GM12878 (cell line): ENCODE results near the gene FGGY. TPM values are rescaled to one million over a fixed set of nuclear protein-coding genes. Genes with fewer than 3 reads are reported as not detected.

Experiments used
- ATAC-seq: fragments of 200-7000 bp; cut with Tn5 transposase; 3 replicates; pipeline ENCODE4 v1.9.1; 2020; ENCODE audit warnings: mild to moderate bottlenecking, moderate library complexity
- BruUV-seq: library from RNA; stranded (reverse); fragments of 400-500 nt; replicated peaks from 2 replicates; lab custom pipeline; 2021; lab: Mats Ljungman, UMichigan
- CTCF ChIA-PET: fragments of 300-600 bp; sonication (Branson Sonifier 250); formaldehyde crosslinking; extraction: SDS; loops from one replicate; lab custom pipeline; 2021; ENCODE audit warnings: inconsistent platforms; lab: Yijun Ruan, JAX
- POLR2A ChIA-PET: fragments of 350-600 bp; formaldehyde crosslinking; extraction: SDS; loops from one replicate; lab custom pipeline; 2021; ENCODE audit warnings: inconsistent platforms; lab: Charles Lee
- RAD21 ChIA-PET: fragments of 300-600 bp; sonication (Branson Sonifier 250); formaldehyde crosslinking; loops from one replicate; lab custom pipeline; 2023; ENCODE audit warnings: antibody characterized with exemption; ENCODE audit not compliant: unreplicated experiment; lab: Charles Lee
- SMC1A ChIA-PET: fragments of 300-600 bp; sonication (Branson Sonifier 250); formaldehyde crosslinking; loops from one replicate; lab custom pipeline; 2023; ENCODE audit not compliant: unreplicated experiment, uncharacterized antibody; lab: Charles Lee
- DNase-seq: peaks from one replicate; pipeline ENCODE4 v3.0.0-alpha.2; 2011; ENCODE audit warnings: low read depth, low spot score
- FAIRE-seq: peaks from 3 replicates; lab custom pipeline; 2011; peaks lifted over from hg19 to GRCh38; lab: Jason Lieb, UNC
- H2AFZ ChIP-seq: 2 replicates; pipeline ENCODE4 v1.6.0; 2011; ENCODE audit warnings: low read depth, low read length, control low read depth; ENCODE audit not compliant: control insufficient read depth
- H3K27ac ChIP-seq: 2 replicates; pipeline ENCODE4 v1.5.1; 2011; ENCODE audit warnings: control low read depth; ENCODE audit not compliant: control insufficient read depth, insufficient read depth
- H3K27me3 ChIP-seq, 2 experiments: replicated peaks in 1 of 2; 2 replicates each; pipeline versions ENCODE4 v1.6.0 to v1.6.1; 2011; ENCODE audit warnings: low read length in 1 of 2; ENCODE audit not compliant: control insufficient read depth in 2 of 2, insufficient read depth in 2 of 2
- H3K36me3 ChIP-seq, 2 experiments: 2 replicates each; pipeline ENCODE4 v1.5.1; 2011; ENCODE audit warnings: low read length in 1 of 2; ENCODE audit not compliant: control insufficient read depth in 2 of 2, insufficient read depth in 2 of 2
- H3K4me1 ChIP-seq: 2 replicates; pipeline ENCODE4 v1.6.1; 2011; ENCODE audit warnings: mild to moderate bottlenecking, low read length, moderate library complexity, mixed read lengths; ENCODE audit not compliant: control insufficient read depth, insufficient read depth
- H3K4me2 ChIP-seq: 2 replicates; pipeline ENCODE4 v1.6.0; 2011; ENCODE audit warnings: control low read depth; ENCODE audit not compliant: control insufficient read depth, insufficient read depth
- H3K4me3 ChIP-seq: fragments of 200-600 bp; sonication (generic); 2 replicates; pipeline ENCODE4 v1.5.1; 2016
- H3K79me2 ChIP-seq: 2 replicates; pipeline ENCODE4 v1.6.0; 2011; ENCODE audit warnings: low read length; ENCODE audit not compliant: control insufficient read depth, insufficient read depth
- H3K9ac ChIP-seq: 2 replicates; pipeline ENCODE4 v1.8.0; 2011; ENCODE audit warnings: low read length, control low read depth, mixed read lengths; ENCODE audit not compliant: control insufficient read depth, insufficient read depth
- H3K9me3 ChIP-seq: replicated peaks from 3 replicates; pipeline ENCODE4 v1.5.1; 2011; ENCODE audit warnings: mild to moderate bottlenecking, low read length; ENCODE audit not compliant: control insufficient read depth, insufficient read depth
- H4K20me1 ChIP-seq: 2 replicates; pipeline ENCODE4 v1.6.0; 2011; ENCODE audit not compliant: control insufficient read depth, insufficient read depth
- CBX5 ChIP-seq: sonication (generic); IDR thresholded peaks from 2 replicates; pipeline ENCODE4 v1.6.1; 2016; ENCODE audit warnings: low read depth, moderate library complexity, mild to moderate bottlenecking, inconsistent platforms
- CEBPB ChIP-seq, 2 experiments: fragments of 150-350 bp in 1 of 2; IDR thresholded peaks; 2 replicates each; pipeline ENCODE4 v1.6.1; 2012 to 2014; ENCODE audit warnings: low read depth in 2 of 2, low read length in 2 of 2, borderline replicate concordance in 1 of 2, inconsistent platforms in 1 of 2
- CHD4 ChIP-seq: fragments of 200-600 bp; sonication (generic); IDR thresholded peaks from 2 replicates; pipeline ENCODE4 v1.6.1; 2016; ENCODE audit warnings: mild to moderate bottlenecking
- GATAD2B ChIP-seq: fragments of 450-650 bp; conservative IDR thresholded peaks from 2 replicates; pipeline ENCODE4 v1.6.1; 2017; ENCODE audit warnings: low read depth, mild to moderate bottlenecking, moderate library complexity
- HDAC2 ChIP-seq: fragments of 200-600 bp; sonication (generic); IDR thresholded peaks from 2 replicates; pipeline ENCODE4 v1.6.1; 2017
- HDAC6 ChIP-seq: fragments of 200-600 bp; sonication (generic); IDR thresholded peaks from one replicate; pipeline ENCODE4 v1.8.0; 2017; ENCODE audit warnings: antibody characterized with exemption; ENCODE audit not compliant: unreplicated experiment
- IKZF2 ChIP-seq, 2 experiments: fragments of 450-650 bp; IDR thresholded peaks; 2 replicates each; pipeline ENCODE4 v1.6.1; 2017; ENCODE audit warnings: mild to moderate bottlenecking in 2 of 2, moderate library complexity in 2 of 2
- KDM1A ChIP-seq: fragments of 200-600 bp; sonication (generic); IDR thresholded peaks from 2 replicates; pipeline ENCODE4 v1.6.1; 2016; ENCODE audit warnings: borderline replicate concordance
- MYC ChIP-seq: IDR thresholded peaks from 2 replicates; pipeline ENCODE4 v1.6.1; 2011; ENCODE audit warnings: mild to moderate bottlenecking, low read length, moderate library complexity, inconsistent platforms; ENCODE audit not compliant: insufficient read depth, insufficient replicate concordance, insufficient read length, severe bottlenecking
- NR2C2 ChIP-seq: IDR thresholded peaks from 2 replicates; pipeline ENCODE4 v1.6.1; 2011; ENCODE audit warnings: borderline replicate concordance, low read depth; ENCODE audit not compliant: control insufficient read depth, insufficient read length
- ZNF622 ChIP-seq: fragments of 450-650 bp; IDR thresholded peaks from 2 replicates; pipeline ENCODE4 v1.6.1; 2017; ENCODE audit warnings: mild to moderate bottlenecking, inconsistent platforms
- WGBS: methylation state at CpG from one replicate; pipeline ENCODE4 v1.1.6; 2016; ENCODE audit warnings: low lambda C conversion rate; ENCODE audit not compliant: insufficient replicate concordance, insufficient coverage; ENCODE audit errors: missing lambda C conversion rate; 5-methylcytosine and 5-hydroxymethylcytosine counted together
- in situ Hi-C: fragments of 300-500 bp; cut with MboI; formaldehyde crosslinking; loops from 9 replicates; pipeline ENCODE4 v1.14.3; 2018; ENCODE audit warnings: mixed read lengths
- intact Hi-C: fragments of 100-400 bp; cut with micrococcal nuclease; formaldehyde crosslinking; loops from one replicate; pipeline ENCODE4 v1.14.2; 2022; ENCODE audit not compliant: unreplicated experiment
- polyA plus RNA-seq, 11 experiments: library from polyadenylated mRNA; depleted of rRNA in 4 of 11; unstranded in 6 of 11; stranded (reverse) in 5 of 11; fragments of >200 nt; fragmentation: Nextera tagmentation in 4 of 11; fragmentation: Illumina TruSeq in 1 of 11; extraction: Ambion mirVana in 4 of 11; extraction: Trizol in 1 of 11; gene quantifications; 1 replicate in 1 of 11; 2 replicates in 10 of 11; pipeline versions ENCODE4 v1.2.1 to v1.2.3, GENCODE V29; 2011 to 2016; ENCODE audit warnings: inconsistent platforms in 2 of 11, missing spikeins in 2 of 11, low read depth in 1 of 11
- total RNA-seq, 4 experiments: library from RNA; depleted of rRNA in 3 of 4; stranded (reverse); fragments of >200 nt in 3 of 4; fragmentation: Illumina TruSeq in 1 of 4; extraction: Trizol in 1 of 4; gene quantifications; 2 replicates each; pipeline versions ENCODE4 v1.2.1 to v1.2.3, GENCODE V29; 2013 to 2021
- TF ChIP-seq, protein P1 (sequence below): fragments of 450-650 bp; IDR thresholded peaks from 2 replicates; pipeline ENCODE4 v1.6.1; 2017; ENCODE audit warnings: mild to moderate bottlenecking, moderate library complexity
- TF ChIP-seq, protein P2 (sequence below): IDR thresholded peaks from 2 replicates; pipeline ENCODE4 v1.6.1; 2012; ENCODE audit warnings: low read depth, low read length, improper control_type of control experiment
- TF ChIP-seq, protein P3 (sequence below), 3 experiments: IDR thresholded peaks in 2 of 3; conservative IDR thresholded peaks in 1 of 3; 2 replicates each; pipeline ENCODE4 v1.5.1; 2011; ENCODE audit warnings: low read depth in 3 of 3, low read length in 3 of 3, mild to moderate bottlenecking in 3 of 3, control low read depth in 2 of 3, moderate library complexity in 2 of 3, inconsistent platforms in 1 of 3, mixed read lengths in 1 of 3; ENCODE audit not compliant: control insufficient read depth in 2 of 3, insufficient read depth in 1 of 3; ENCODE audit errors: extremely low read depth in 1 of 3
- TF ChIP-seq, protein P4 (sequence below): fragments of 450-650 bp; IDR thresholded peaks from 2 replicates; pipeline ENCODE4 v1.6.1; 2017; ENCODE audit warnings: antibody characterized with exemption, mild to moderate bottlenecking, moderate library complexity

Gene FGGY
- total and polyA plus RNA-seq, 10 of the 15 experiments (the other 5 are each of a cell fraction or from before 2014, with no cell fraction given), result 6.2 to 11.9 (median 7.5) TPM

DNA sequence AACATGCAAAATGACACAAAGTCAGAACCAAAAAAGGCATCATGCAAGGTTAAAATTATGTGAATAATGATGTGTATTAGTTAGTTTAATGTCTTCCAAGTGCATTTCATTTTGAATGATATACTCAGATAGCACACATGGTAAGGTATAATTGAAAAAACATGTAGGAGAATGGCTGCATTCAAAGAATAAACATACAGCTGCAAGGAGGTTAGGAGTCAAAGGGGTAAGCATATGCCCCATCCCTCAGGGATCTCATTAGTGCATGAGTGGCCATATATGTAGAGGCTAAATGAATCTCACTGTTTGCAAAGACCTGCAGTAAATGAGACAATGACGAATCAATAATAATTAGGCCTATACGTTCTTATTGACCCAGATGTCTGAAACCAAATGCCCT, 338.2 kb downstream of the FGGY start:
- no peaks in the 10 kb centered on the region for H3K27me3 ChIP-seq
- ChIA-PET RAD21 (no interaction called here), SMC1A (no interaction called here), POLR2A (no interaction called here), CTCF (no interaction called here)
- no peak for DNase-seq
- no peaks in the 10 kb centered on the region for H3K9me3 ChIP-seq
- no TSS peak for BruUV-seq
- H3K27ac ChIP-seq, result no peak overlapping the region
- H3K36me3 ChIP-seq, result no peaks in the 10 kb centered on the region
- no peak overlapping the region for H3K9ac ChIP-seq
- in situ Hi-C loops, result no loop called here
- no peaks in the 10 kb centered on the region for H3K79me2 ChIP-seq
- H3K4me3 ChIP-seq, result no peak overlapping the region
- no peak for ATAC-seq
- no peaks in the 10 kb centered on the region for H3K4me1 ChIP-seq
- H3K4me2 ChIP-seq, result no peak overlapping the region
- no peak for FAIRE-seq
- no peak overlapping the region for H2AFZ ChIP-seq
- intact Hi-C loops, result no loop called here
- H4K20me1 ChIP-seq, result no peaks in the 10 kb centered on the region
- WGBS, result 100% methylated on average over 2 of the region's 2 CpGs
- TF ChIP-seq CBX5 (no peak), NR2C2 (no peak), CEBPB (IDR thresholded peaks at IDR 0.05; ENCODE audit: borderline replicate concordance in 1 of 2, low read depth in 2 of 2, low read length in 2 of 2) (no peak), KDM1A (no peak), HDAC2 (no peak), IKZF2 (IDR thresholded peaks at IDR 0.05) (no peak), GATAD2B (no peak), MYC (no peak), CHD4 (no peak), HDAC6 (no peak), ZNF622 (no peak)
- TF ChIP-seq, protein P1, sequence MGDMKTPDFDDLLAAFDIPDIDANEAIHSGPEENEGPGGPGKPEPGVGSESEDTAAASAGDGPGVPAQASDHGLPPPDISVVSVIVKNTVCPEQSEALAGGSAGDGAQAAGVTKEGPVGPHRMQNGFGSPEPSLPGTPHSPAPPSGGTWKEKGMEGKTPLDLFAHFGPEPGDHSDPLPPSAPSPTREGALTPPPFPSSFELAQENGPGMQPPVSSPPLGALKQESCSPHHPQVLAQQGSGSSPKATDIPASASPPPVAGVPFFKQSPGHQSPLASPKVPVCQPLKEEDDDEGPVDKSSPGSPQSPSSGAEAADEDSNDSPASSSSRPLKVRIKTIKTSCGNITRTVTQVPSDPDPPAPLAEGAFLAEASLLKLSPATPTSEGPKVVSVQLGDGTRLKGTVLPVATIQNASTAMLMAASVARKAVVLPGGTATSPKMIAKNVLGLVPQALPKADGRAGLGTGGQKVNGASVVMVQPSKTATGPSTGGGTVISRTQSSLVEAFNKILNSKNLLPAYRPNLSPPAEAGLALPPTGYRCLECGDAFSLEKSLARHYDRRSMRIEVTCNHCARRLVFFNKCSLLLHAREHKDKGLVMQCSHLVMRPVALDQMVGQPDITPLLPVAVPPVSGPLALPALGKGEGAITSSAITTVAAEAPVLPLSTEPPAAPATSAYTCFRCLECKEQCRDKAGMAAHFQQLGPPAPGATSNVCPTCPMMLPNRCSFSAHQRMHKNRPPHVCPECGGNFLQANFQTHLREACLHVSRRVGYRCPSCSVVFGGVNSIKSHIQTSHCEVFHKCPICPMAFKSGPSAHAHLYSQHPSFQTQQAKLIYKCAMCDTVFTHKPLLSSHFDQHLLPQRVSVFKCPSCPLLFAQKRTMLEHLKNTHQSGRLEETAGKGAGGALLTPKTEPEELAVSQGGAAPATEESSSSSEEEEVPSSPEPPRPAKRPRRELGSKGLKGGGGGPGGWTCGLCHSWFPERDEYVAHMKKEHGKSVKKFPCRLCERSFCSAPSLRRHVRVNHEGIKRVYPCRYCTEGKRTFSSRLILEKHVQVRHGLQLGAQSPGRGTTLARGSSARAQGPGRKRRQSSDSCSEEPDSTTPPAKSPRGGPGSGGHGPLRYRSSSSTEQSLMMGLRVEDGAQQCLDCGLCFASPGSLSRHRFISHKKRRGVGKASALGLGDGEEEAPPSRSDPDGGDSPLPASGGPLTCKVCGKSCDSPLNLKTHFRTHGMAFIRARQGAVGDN, result no peak
- TF ChIP-seq, protein P2, sequence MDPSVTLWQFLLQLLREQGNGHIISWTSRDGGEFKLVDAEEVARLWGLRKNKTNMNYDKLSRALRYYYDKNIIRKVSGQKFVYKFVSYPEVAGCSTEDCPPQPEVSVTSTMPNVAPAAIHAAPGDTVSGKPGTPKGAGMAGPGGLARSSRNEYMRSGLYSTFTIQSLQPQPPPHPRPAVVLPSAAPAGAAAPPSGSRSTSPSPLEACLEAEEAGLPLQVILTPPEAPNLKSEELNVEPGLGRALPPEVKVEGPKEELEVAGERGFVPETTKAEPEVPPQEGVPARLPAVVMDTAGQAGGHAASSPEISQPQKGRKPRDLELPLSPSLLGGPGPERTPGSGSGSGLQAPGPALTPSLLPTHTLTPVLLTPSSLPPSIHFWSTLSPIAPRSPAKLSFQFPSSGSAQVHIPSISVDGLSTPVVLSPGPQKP, result no peak
- TF ChIP-seq, protein P3, sequence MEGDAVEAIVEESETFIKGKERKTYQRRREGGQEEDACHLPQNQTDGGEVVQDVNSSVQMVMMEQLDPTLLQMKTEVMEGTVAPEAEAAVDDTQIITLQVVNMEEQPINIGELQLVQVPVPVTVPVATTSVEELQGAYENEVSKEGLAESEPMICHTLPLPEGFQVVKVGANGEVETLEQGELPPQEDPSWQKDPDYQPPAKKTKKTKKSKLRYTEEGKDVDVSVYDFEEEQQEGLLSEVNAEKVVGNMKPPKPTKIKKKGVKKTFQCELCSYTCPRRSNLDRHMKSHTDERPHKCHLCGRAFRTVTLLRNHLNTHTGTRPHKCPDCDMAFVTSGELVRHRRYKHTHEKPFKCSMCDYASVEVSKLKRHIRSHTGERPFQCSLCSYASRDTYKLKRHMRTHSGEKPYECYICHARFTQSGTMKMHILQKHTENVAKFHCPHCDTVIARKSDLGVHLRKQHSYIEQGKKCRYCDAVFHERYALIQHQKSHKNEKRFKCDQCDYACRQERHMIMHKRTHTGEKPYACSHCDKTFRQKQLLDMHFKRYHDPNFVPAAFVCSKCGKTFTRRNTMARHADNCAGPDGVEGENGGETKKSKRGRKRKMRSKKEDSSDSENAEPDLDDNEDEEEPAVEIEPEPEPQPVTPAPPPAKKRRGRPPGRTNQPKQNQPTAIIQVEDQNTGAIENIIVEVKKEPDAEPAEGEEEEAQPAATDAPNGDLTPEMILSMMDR (IDR thresholded peaks at IDR 0.05 in 2 of 3, conservative IDR thresholded peaks at IDR 0.05 in 1 of 3; ENCODE audit: control insufficient read depth in 2 of 3, extremely low read depth in 1 of 3, insufficient read depth in 1 of 3, low read depth in 3 of 3, low read length in 3 of 3), result no peak
- TF ChIP-seq, protein P4, sequence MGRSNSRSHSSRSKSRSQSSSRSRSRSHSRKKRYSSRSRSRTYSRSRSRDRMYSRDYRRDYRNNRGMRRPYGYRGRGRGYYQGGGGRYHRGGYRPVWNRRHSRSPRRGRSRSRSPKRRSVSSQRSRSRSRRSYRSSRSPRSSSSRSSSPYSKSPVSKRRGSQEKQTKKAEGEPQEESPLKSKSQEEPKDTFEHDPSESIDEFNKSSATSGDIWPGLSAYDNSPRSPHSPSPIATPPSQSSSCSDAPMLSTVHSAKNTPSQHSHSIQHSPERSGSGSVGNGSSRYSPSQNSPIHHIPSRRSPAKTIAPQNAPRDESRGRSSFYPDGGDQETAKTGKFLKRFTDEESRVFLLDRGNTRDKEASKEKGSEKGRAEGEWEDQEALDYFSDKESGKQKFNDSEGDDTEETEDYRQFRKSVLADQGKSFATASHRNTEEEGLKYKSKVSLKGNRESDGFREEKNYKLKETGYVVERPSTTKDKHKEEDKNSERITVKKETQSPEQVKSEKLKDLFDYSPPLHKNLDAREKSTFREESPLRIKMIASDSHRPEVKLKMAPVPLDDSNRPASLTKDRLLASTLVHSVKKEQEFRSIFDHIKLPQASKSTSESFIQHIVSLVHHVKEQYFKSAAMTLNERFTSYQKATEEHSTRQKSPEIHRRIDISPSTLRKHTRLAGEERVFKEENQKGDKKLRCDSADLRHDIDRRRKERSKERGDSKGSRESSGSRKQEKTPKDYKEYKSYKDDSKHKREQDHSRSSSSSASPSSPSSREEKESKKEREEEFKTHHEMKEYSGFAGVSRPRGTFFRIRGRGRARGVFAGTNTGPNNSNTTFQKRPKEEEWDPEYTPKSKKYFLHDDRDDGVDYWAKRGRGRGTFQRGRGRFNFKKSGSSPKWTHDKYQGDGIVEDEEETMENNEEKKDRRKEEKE, result no peak
